Measurements from ENCODE around the gene KCND2. TPM values are rescaled to one million over a fixed set of nuclear protein-coding genes. Genes with fewer than 3 reads are reported as not detected.

Gene KCND2
- total RNA-seq, 1 donor from 2014 or later: not detected

- Mint-ChIP-seq H3K27me3 (no peaks in the 10 kb centered on the region), H3K36me3 (ENCODE audit: low read depth) (no peaks in the 10 kb centered on the region), H3K9me3 (no peaks in the 10 kb centered on the region), H3K4me1 (no peaks in the 10 kb centered on the region), H3K4me3 (no peak overlapping the region), H3K27ac (no peak overlapping the region)
- no peak for DNase-seq
- intact Hi-C loops (cut with micrococcal nuclease): no loop called here
Measured at GRCh38 chr7:120512701-120513100, 239.7 kb downstream of the KCND2 start.

- H3K27ac Mint-ChIP-seq: no peak overlapping the region
- H3K4me3 Mint-ChIP-seq: no peak overlapping the region
- no peaks in the 10 kb centered on the region for H3K9me3 Mint-ChIP-seq
- no peaks in the 10 kb centered on the region for H3K27me3 Mint-ChIP-seq
- no peak for DNase-seq
- H3K36me3 Mint-ChIP-seq (ENCODE audit: low read depth): no peaks in the 10 kb centered on the region
- intact Hi-C loops (cut with micrococcal nuclease): no loop called here
- H3K4me1 Mint-ChIP-seq: no peaks in the 10 kb centered on the region
Measured at GRCh38 chr7:120519224-120519623, 246.2 kb downstream of the KCND2 start.

GRCh38 chr7:120521761-120522737 is 249.1 kb downstream of the KCND2 start:
- Mint-ChIP-seq H3K27me3 (no peaks in the 10 kb centered on the region), H3K36me3 (ENCODE audit: low read depth) (no peaks in the 10 kb centered on the region), H3K27ac (no peak overlapping the region), H3K9me3 (no peaks in the 10 kb centered on the region), H3K4me3 (no peak overlapping the region), H3K4me1 (no peaks in the 10 kb centered on the region)
- no peak for DNase-seq
- intact Hi-C loops (cut with micrococcal nuclease): no loop called here

GRCh38 chr7:120523985-120524384 is 251.0 kb downstream of the KCND2 start:
- H3K36me3 Mint-ChIP-seq (ENCODE audit: low read depth): no peaks in the 10 kb centered on the region
- H3K27ac Mint-ChIP-seq: no peak overlapping the region
- intact Hi-C loops (cut with micrococcal nuclease): no loop called here
- no peak overlapping the region for H3K4me3 Mint-ChIP-seq
- H3K4me1 Mint-ChIP-seq: no peaks in the 10 kb centered on the region
- no peaks in the 10 kb centered on the region for H3K27me3 Mint-ChIP-seq
- no peaks in the 10 kb centered on the region for H3K9me3 Mint-ChIP-seq
- no peak for DNase-seq

- intact Hi-C loops (cut with micrococcal nuclease): no loop called here
- no peaks in the 10 kb centered on the region for H3K9me3 Mint-ChIP-seq
- no peaks in the 10 kb centered on the region for H3K4me1 Mint-ChIP-seq
- no peaks in the 10 kb centered on the region for H3K27me3 Mint-ChIP-seq
- no peak overlapping the region for H3K4me3 Mint-ChIP-seq
- H3K36me3 Mint-ChIP-seq (ENCODE audit: low read depth): no peaks in the 10 kb centered on the region
- DNase-seq: no peak
- no peak overlapping the region for H3K27ac Mint-ChIP-seq
Measured at GRCh38 chr7:120526902-120527509, 254.0 kb downstream of the KCND2 start.

GRCh38 chr7:120529736-120530135 is 256.8 kb downstream of the KCND2 start:
- Mint-ChIP-seq H3K4me3 (no peak overlapping the region), H3K27ac (no peak overlapping the region), H3K27me3 (no peaks in the 10 kb centered on the region), H3K36me3 (ENCODE audit: low read depth) (no peaks in the 10 kb centered on the region), H3K9me3 (no peaks in the 10 kb centered on the region), H3K4me1 (no peaks in the 10 kb centered on the region)
- intact Hi-C loops (cut with micrococcal nuclease): no loop called here
- no peak for DNase-seq

GRCh38 chr7:120538335-120538734 is 265.4 kb downstream of the KCND2 start:
- Mint-ChIP-seq H3K27ac (no peak overlapping the region), H3K36me3 (ENCODE audit: low read depth) (no peaks in the 10 kb centered on the region), H3K9me3 (no peaks in the 10 kb centered on the region), H3K4me3 (no peak overlapping the region), H3K27me3 (no peaks in the 10 kb centered on the region), H3K4me1 (no peaks in the 10 kb centered on the region)
- DNase-seq: no peak
- intact Hi-C loops (cut with micrococcal nuclease): no loop called here

GRCh38 chr7:120539321-120539720 is 266.3 kb downstream of the KCND2 start:
- no peak overlapping the region for H3K27ac Mint-ChIP-seq
- H3K36me3 Mint-ChIP-seq (ENCODE audit: low read depth): no peaks in the 10 kb centered on the region
- H3K27me3 Mint-ChIP-seq: no peaks in the 10 kb centered on the region
- intact Hi-C loops (cut with micrococcal nuclease): no loop called here
- no peak overlapping the region for H3K4me3 Mint-ChIP-seq
- no peaks in the 10 kb centered on the region for H3K9me3 Mint-ChIP-seq
- DNase-seq: no peak
- H3K4me1 Mint-ChIP-seq: no peaks in the 10 kb centered on the region

- H3K36me3 Mint-ChIP-seq (ENCODE audit: low read depth): no peaks in the 10 kb centered on the region
- H3K9me3 Mint-ChIP-seq: no peaks in the 10 kb centered on the region
- H3K27ac Mint-ChIP-seq: no peak overlapping the region
- no peak overlapping the region for H3K4me3 Mint-ChIP-seq
- no peak for DNase-seq
- H3K27me3 Mint-ChIP-seq: no peaks in the 10 kb centered on the region
- intact Hi-C loops (cut with micrococcal nuclease): no loop called here
- H3K4me1 Mint-ChIP-seq: no peaks in the 10 kb centered on the region
Measured at GRCh38 chr7:120547605-120548004, 274.6 kb downstream of the KCND2 start.

- no peaks in the 10 kb centered on the region for H3K27me3 Mint-ChIP-seq
- no peaks in the 10 kb centered on the region for H3K9me3 Mint-ChIP-seq
- no peak overlapping the region for H3K4me3 Mint-ChIP-seq
- no peaks in the 10 kb centered on the region for H3K4me1 Mint-ChIP-seq
- no peak overlapping the region for H3K27ac Mint-ChIP-seq
- H3K36me3 Mint-ChIP-seq (ENCODE audit: low read depth): no peaks in the 10 kb centered on the region
- no peak for DNase-seq
- intact Hi-C loops (cut with micrococcal nuclease): loop anchor here (10.0 kb wide), 1 partner anchor 1276 kb away; no protein-coding TSS in a partner anchor
Measured at GRCh38 chr7:120550494-120551048, 277.6 kb downstream of the KCND2 start.

GRCh38 chr7:120553491-120553890 is 280.5 kb downstream of the KCND2 start:
- Mint-ChIP-seq H3K36me3 (ENCODE audit: low read depth) (no peaks in the 10 kb centered on the region), H3K9me3 (no peaks in the 10 kb centered on the region), H3K4me1 (no peaks in the 10 kb centered on the region), H3K27me3 (no peaks in the 10 kb centered on the region), H3K27ac (no peak overlapping the region), H3K4me3 (no peak overlapping the region)
- DNase-seq: no peak
- intact Hi-C loops (cut with micrococcal nuclease): loop anchor here (10.0 kb wide), 1 partner anchor 1279 kb away; no protein-coding TSS in a partner anchor

- DNase-seq: no peak
- H3K4me3 Mint-ChIP-seq: no peak overlapping the region
- no peaks in the 10 kb centered on the region for H3K9me3 Mint-ChIP-seq
- H3K36me3 Mint-ChIP-seq (ENCODE audit: low read depth): no peaks in the 10 kb centered on the region
- H3K27me3 Mint-ChIP-seq: no peaks in the 10 kb centered on the region
- no peak overlapping the region for H3K27ac Mint-ChIP-seq
- intact Hi-C loops (cut with micrococcal nuclease): loop anchor here (10.0 kb wide), 1 partner anchor 1280 kb away; no protein-coding TSS in a partner anchor
- H3K4me1 Mint-ChIP-seq: no peaks in the 10 kb centered on the region
Measured at GRCh38 chr7:120554960-120555571, 282.1 kb downstream of the KCND2 start.

GRCh38 chr7:120564145-120564544 is 291.2 kb downstream of the KCND2 start:
- intact Hi-C loops (cut with micrococcal nuclease): no loop called here
- H3K9me3 Mint-ChIP-seq: no peaks in the 10 kb centered on the region
- H3K4me3 Mint-ChIP-seq: no peak overlapping the region
- H3K27me3 Mint-ChIP-seq: no peaks in the 10 kb centered on the region
- no peaks in the 10 kb centered on the region for H3K36me3 Mint-ChIP-seq (ENCODE audit: low read depth)
- no peak overlapping the region for H3K27ac Mint-ChIP-seq
- no peaks in the 10 kb centered on the region for H3K4me1 Mint-ChIP-seq
- DNase-seq: no peak

- H3K9me3 Mint-ChIP-seq: no peaks in the 10 kb centered on the region
- H3K4me1 Mint-ChIP-seq: no peaks in the 10 kb centered on the region
- no peaks in the 10 kb centered on the region for H3K36me3 Mint-ChIP-seq (ENCODE audit: low read depth)
- H3K4me3 Mint-ChIP-seq: no peak overlapping the region
- H3K27ac Mint-ChIP-seq: no peak overlapping the region
- no peak for DNase-seq
- H3K27me3 Mint-ChIP-seq: no peaks in the 10 kb centered on the region
- intact Hi-C loops (cut with micrococcal nuclease): no loop called here
Measured at GRCh38 chr7:120567204-120567603, 294.2 kb downstream of the KCND2 start.

All from activated CD4-positive, alpha-beta T cell treated with anti-CD3 and anti-CD28 coated beads, Interleukin-2, amount 10 ng/mL, durations not matched to agents 24 days and 14 days (primary cell).